Measurements from ENCODE around the gene NLGN4Y. TPM values are rescaled to one million over a fixed set of nuclear protein-coding genes. Genes with fewer than 3 reads are reported as not detected.

Gene NLGN4Y
- polyA plus RNA-seq, 1 of the 3 experiments (the other 2 are of a cell fraction), result not detected

DNA sequence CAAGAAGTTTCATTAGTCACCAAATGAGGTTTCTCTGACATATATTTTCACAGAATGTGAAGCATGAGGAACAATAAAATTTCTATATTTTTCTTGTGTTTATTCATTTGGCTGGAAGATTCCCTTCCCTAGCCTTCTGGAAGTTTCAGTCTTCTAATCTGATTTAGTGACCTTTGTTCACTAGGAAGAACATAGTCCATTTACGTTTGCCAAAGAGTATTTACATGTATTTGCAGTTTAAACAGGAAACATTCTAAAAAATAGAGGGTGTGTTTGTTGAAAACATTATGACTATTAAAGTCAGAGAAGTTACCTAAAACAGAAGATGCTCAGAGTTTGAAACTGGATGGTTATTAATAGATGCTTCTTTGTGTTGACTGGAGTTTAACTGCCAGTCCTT, 238.6 kb downstream of the NLGN4Y start:
- Histone ChIP-seq H3K36me3 (replicated peaks in 1 of 2; ENCODE audit: control insufficient read depth in 1 of 2, insufficient read depth in 2 of 2, low read length in 1 of 2) (no peaks in the 10 kb centered on the region), H3K4me1 (ENCODE audit: control insufficient read depth in 1 of 2, insufficient read depth in 2 of 2, low read depth in 1 of 2, low read length in 1 of 2) (no peaks in the 10 kb centered on the region), H3K9me3 (no peaks in the 10 kb centered on the region), H3K9me2 (no peaks in the 10 kb centered on the region), H3K27ac (ENCODE audit: low read depth in 2 of 2, low read length in 1 of 2) (no peak overlapping the region), H3K79me2 (ENCODE audit: insufficient read depth) (no peaks in the 10 kb centered on the region), H3K27me3 (ENCODE audit: insufficient read depth) (no peaks in the 10 kb centered on the region), H3K4me2 (no peak overlapping the region), H3K4me3 (ENCODE audit: low read depth in 2 of 2, low read length in 1 of 2) (no peak overlapping the region), H4K20me1 (ENCODE audit: insufficient read depth) (no peaks in the 10 kb centered on the region), H2AFZ (ENCODE audit: low read depth) (no peak overlapping the region), H3K9ac (no peak overlapping the region), H3F3A (replicated peaks; ENCODE audit: insufficient read depth) (no peaks in the 10 kb centered on the region)
- WGBS (ENCODE audit: low lambda C conversion rate), result no CpG with 5 or more reads among the region's 1 CpG
- no peak for DNase-seq
- TF ChIP-seq GABPA (IDR thresholded peaks at IDR 0.05; ENCODE audit: low read depth), result no peak
- TF ChIP-seq YY1 (IDR thresholded peaks at IDR 0.05; ENCODE audit: low read depth), result no peak
- TF ChIP-seq FOXJ3 (CRISPR knock-in tag; IDR thresholded peaks at IDR 0.05), result no peak
- TF ChIP-seq JUND (IDR thresholded peaks at IDR 0.05), result no peak
- no peak for TF ChIP-seq RAD21 (IDR thresholded peaks at IDR 0.05; ENCODE audit: low read length)
- no peak for TF ChIP-seq TEAD4 (IDR thresholded peaks at IDR 0.05; ENCODE audit: borderline replicate concordance, insufficient read depth)
- TF ChIP-seq, protein P1, sequence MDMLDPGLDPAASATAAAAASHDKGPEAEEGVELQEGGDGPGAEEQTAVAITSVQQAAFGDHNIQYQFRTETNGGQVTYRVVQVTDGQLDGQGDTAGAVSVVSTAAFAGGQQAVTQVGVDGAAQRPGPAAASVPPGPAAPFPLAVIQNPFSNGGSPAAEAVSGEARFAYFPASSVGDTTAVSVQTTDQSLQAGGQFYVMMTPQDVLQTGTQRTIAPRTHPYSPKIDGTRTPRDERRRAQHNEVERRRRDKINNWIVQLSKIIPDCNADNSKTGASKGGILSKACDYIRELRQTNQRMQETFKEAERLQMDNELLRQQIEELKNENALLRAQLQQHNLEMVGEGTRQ (IDR thresholded peaks at IDR 0.05; ENCODE audit: borderline replicate concordance, low read depth, low read length), result no peak
- TF ChIP-seq, protein P2, sequence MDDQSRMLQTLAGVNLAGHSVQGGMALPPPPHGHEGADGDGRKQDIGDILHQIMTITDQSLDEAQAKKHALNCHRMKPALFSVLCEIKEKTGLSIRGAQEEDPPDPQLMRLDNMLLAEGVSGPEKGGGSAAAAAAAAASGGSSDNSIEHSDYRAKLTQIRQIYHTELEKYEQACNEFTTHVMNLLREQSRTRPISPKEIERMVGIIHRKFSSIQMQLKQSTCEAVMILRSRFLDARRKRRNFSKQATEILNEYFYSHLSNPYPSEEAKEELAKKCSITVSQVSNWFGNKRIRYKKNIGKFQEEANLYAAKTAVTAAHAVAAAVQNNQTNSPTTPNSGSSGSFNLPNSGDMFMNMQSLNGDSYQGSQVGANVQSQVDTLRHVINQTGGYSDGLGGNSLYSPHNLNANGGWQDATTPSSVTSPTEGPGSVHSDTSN (IDR thresholded peaks at IDR 0.05), result no peak
- TF ChIP-seq MXI1 (IDR thresholded peaks at IDR 0.05; ENCODE audit: low read depth, low read length), result no peak
- TF ChIP-seq GATA2 (CRISPR knock-in tag; IDR thresholded peaks at IDR 0.05), result no peak
- no peak for TF ChIP-seq RFX5 (IDR thresholded peaks at IDR 0.05; ENCODE audit: low read length)
- TF ChIP-seq, protein P3, sequence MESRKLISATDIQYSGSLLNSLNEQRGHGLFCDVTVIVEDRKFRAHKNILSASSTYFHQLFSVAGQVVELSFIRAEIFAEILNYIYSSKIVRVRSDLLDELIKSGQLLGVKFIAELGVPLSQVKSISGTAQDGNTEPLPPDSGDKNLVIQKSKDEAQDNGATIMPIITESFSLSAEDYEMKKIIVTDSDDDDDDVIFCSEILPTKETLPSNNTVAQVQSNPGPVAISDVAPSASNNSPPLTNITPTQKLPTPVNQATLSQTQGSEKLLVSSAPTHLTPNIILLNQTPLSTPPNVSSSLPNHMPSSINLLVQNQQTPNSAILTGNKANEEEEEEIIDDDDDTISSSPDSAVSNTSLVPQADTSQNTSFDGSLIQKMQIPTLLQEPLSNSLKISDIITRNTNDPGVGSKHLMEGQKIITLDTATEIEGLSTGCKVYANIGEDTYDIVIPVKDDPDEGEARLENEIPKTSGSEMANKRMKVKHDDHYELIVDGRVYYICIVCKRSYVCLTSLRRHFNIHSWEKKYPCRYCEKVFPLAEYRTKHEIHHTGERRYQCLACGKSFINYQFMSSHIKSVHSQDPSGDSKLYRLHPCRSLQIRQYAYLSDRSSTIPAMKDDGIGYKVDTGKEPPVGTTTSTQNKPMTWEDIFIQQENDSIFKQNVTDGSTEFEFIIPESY (IDR thresholded peaks at IDR 0.05; ENCODE audit: borderline replicate concordance, low read depth), result no peak
- no peak for TF ChIP-seq TCF12 (IDR thresholded peaks at IDR 0.05)
- TF ChIP-seq, protein P4, sequence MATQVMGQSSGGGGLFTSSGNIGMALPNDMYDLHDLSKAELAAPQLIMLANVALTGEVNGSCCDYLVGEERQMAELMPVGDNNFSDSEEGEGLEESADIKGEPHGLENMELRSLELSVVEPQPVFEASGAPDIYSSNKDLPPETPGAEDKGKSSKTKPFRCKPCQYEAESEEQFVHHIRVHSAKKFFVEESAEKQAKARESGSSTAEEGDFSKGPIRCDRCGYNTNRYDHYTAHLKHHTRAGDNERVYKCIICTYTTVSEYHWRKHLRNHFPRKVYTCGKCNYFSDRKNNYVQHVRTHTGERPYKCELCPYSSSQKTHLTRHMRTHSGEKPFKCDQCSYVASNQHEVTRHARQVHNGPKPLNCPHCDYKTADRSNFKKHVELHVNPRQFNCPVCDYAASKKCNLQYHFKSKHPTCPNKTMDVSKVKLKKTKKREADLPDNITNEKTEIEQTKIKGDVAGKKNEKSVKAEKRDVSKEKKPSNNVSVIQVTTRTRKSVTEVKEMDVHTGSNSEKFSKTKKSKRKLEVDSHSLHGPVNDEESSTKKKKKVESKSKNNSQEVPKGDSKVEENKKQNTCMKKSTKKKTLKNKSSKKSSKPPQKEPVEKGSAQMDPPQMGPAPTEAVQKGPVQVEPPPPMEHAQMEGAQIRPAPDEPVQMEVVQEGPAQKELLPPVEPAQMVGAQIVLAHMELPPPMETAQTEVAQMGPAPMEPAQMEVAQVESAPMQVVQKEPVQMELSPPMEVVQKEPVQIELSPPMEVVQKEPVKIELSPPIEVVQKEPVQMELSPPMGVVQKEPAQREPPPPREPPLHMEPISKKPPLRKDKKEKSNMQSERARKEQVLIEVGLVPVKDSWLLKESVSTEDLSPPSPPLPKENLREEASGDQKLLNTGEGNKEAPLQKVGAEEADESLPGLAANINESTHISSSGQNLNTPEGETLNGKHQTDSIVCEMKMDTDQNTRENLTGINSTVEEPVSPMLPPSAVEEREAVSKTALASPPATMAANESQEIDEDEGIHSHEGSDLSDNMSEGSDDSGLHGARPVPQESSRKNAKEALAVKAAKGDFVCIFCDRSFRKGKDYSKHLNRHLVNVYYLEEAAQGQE (IDR thresholded peaks at IDR 0.05; ENCODE audit: low read depth, low read length), result no peak
- TF ChIP-seq, protein P5, sequence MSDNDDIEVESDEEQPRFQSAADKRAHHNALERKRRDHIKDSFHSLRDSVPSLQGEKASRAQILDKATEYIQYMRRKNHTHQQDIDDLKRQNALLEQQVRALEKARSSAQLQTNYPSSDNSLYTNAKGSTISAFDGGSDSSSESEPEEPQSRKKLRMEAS (IDR thresholded peaks at IDR 0.05; ENCODE audit: low read depth), result no peak
- POLR2A ChIA-PET, result no interaction called here
- CTCF ChIA-PET, result no interaction called here
